ENCODE results near the gene ARHGEF28.

DNA sequence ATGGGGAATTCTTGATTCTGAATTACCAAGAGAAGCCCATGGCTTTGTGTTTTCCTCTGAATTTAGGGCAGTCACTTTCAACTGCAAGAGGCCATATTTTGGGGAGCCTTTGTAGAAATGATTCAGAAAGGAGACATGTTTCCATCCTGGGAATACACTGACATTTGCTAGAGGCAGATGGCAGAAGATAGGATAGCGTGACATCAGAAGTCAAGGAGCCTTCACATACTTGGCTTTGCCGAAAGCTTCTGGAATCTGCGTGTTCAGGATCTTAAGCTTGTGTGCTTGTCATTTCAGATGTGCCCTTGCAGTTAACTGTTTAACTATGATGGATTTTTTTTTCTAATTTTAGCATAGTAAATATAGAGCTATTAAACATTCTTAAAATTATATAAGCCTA lies 296.2 kb downstream of the ARHGEF28 start:
- no peak for TF ChIP-seq TAF1 (IDR thresholded peaks at IDR 0.05; ENCODE audit: borderline replicate concordance, insufficient read depth, low read length)
- no peak for TF ChIP-seq POLR2AphosphoS5 (IDR thresholded peaks at IDR 0.05; ENCODE audit: low read depth, low read length)
- no peak for TF ChIP-seq SIN3A (IDR thresholded peaks at IDR 0.05; ENCODE audit: borderline replicate concordance, insufficient read depth, low read length)
